Measurements from ENCODE around the gene OR2D3. TPM values are rescaled to one million over a fixed set of nuclear protein-coding genes. Genes with fewer than 3 reads are reported as not detected.

Gene OR2D3
- total and polyA plus RNA-seq, 4 donors: not detected

DNA sequence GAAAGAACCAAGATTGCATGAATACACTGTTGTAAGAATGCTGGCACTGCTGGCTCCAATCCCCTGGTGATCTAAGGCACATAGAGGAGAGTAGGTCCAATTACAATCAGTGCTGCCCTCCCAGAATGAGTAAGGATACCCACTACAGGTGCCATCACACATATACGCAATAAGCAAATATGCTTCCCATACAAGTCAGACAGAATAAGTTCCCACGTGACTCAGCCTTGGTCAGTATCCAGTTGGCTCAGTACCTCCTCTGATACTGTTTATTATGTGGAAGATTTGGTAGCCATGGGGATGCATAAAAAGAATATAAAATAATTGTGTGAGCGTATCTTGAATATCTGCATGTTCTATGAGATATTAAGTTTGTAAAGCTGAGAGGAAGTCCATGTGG, 8.9 kb upstream of the OR2D3 start:
- Histone ChIP-seq H3K27me3 (ENCODE audit: control insufficient read depth in 3 of 3, insufficient read depth in 3 of 3, low read length in 2 of 3) (no peaks in the 10 kb centered on the region), H3K27ac (ENCODE audit: low read depth in 1 of 2, low read length in 1 of 2) (no peak overlapping the region), H3K36me3 (ENCODE audit: control insufficient read depth in 4 of 4, insufficient read depth in 4 of 4, low read length in 4 of 4) (no peaks in the 10 kb centered on the region), H3K4me3 (no peak overlapping the region), H3K9me3 (ENCODE audit: control insufficient read depth in 4 of 4, insufficient read depth in 3 of 4, low read length in 3 of 4) (no peaks in the 10 kb centered on the region), H3K4me1 (ENCODE audit: control insufficient read depth in 5 of 5, insufficient read depth in 5 of 5, low read length in 5 of 5) (no peaks in the 10 kb centered on the region), H3K9ac (ENCODE audit: insufficient read depth in 1 of 2, low read length in 2 of 2) (no peak overlapping the region)
- no peak for TF ChIP-seq CTCF (IDR thresholded peaks at IDR 0.05; ENCODE audit: control extremely low read depth, extremely low read depth)
- ATAC-seq (ENCODE audit: insufficient read depth, low FRiP score) (no peak), DNase-seq (peak in 2 of 3 donors; percentile 17 to 18)
- WGBS, 2 donors: 61 to 74% methylated on average over 3 of the region's 3 CpGs

DNA sequence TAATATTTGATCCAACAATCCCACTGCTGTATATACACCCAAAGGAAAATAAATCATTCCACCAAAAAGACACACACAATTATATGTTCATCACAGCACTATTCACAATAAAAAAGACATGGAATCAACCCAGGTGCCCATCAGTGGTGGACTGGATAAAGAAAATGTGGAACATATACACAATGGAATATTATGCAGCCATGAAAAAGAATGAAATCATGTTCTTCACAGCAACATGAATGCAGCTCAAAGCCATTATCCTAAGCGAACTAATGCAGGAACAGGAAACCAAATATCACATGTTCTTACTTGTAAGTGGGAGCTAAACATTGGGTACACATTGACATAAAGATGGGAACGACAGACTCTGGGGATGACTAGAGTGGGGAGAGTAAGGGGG, 1.1 kb upstream of the OR2D3 start:
- no peaks in the 10 kb centered on the region for H3K4me1 ChIP-seq (ENCODE audit: control insufficient read depth in 5 of 5, insufficient read depth in 5 of 5, low read length in 5 of 5)
- DNase-seq: no peak
- TF ChIP-seq CTCF (IDR thresholded peaks at IDR 0.05; ENCODE audit: control extremely low read depth, extremely low read depth): no peak
- no peak for ATAC-seq (ENCODE audit: insufficient read depth, low FRiP score)
- H3K27ac ChIP-seq (ENCODE audit: low read depth in 1 of 2, low read length in 1 of 2): no peak overlapping the region
- WGBS, 2 donors: 33 to 60% methylated on average over 2 of the region's 2 CpGs
- H3K27me3 ChIP-seq (ENCODE audit: control insufficient read depth in 3 of 3, insufficient read depth in 3 of 3, low read length in 2 of 3): no peaks in the 10 kb centered on the region
- no peak overlapping the region for H3K4me3 ChIP-seq
- H3K9me3 ChIP-seq (ENCODE audit: control insufficient read depth in 4 of 4, insufficient read depth in 3 of 4, low read length in 3 of 4): peaks cover 0 to 3% (median 0%) of the 10 kb centered on the region in 4 donors
- H3K9ac ChIP-seq (ENCODE audit: insufficient read depth in 1 of 2, low read length in 2 of 2): no peak overlapping the region
- H3K36me3 ChIP-seq (ENCODE audit: control insufficient read depth in 4 of 4, insufficient read depth in 4 of 4, low read length in 4 of 4): no peaks in the 10 kb centered on the region

GRCh38 chr11:6925007-6925577, 4.3 kb downstream of the OR2D3 start:
- Histone ChIP-seq H3K4me3 (no peak overlapping the region), H3K27me3 (ENCODE audit: control insufficient read depth in 3 of 3, insufficient read depth in 3 of 3, low read length in 2 of 3) (peaks cover 0 to 12% (median 0%) of the 10 kb centered on the region in 3 donors), H3K27ac (ENCODE audit: low read depth in 1 of 2, low read length in 1 of 2) (no peak overlapping the region), H3K4me1 (ENCODE audit: control insufficient read depth in 5 of 5, insufficient read depth in 5 of 5, low read length in 5 of 5) (peaks cover 0 to 12% (median 3%) of the 10 kb centered on the region in 5 donors), H3K9ac (ENCODE audit: insufficient read depth in 1 of 2, low read length in 2 of 2) (no peak overlapping the region), H3K36me3 (ENCODE audit: control insufficient read depth in 4 of 4, insufficient read depth in 4 of 4, low read length in 4 of 4) (no peaks in the 10 kb centered on the region), H3K9me3 (ENCODE audit: control insufficient read depth in 4 of 4, insufficient read depth in 3 of 4, low read length in 3 of 4) (no peaks in the 10 kb centered on the region)
- no peak for TF ChIP-seq CTCF (IDR thresholded peaks at IDR 0.05; ENCODE audit: control extremely low read depth, extremely low read depth)
- no peak for DNase-seq
- ATAC-seq (ENCODE audit: insufficient read depth, low FRiP score): no peak
